Skeletal muscle tissue (tissue), 4 donors: Measurements from ENCODE around the gene PARD3B. TPM values are rescaled to one million over a fixed set of nuclear protein-coding genes. Genes with fewer than 3 reads are reported as not detected.

ENCODE experiments used
- H3K27ac ChIP-seq: one replicate; pipeline ENCODE4 v1.7.0; 2013; ENCODE audit warnings: mild to moderate bottlenecking, low read depth, low read length, inconsistent platforms
- H3K27me3 ChIP-seq, 3 donors: one replicate each; pipeline ENCODE4 v1.7.0; 2013; ENCODE audit warnings: low read length in 3 of 3; ENCODE audit not compliant: control insufficient read depth in 3 of 3, insufficient read depth in 3 of 3
- H3K36me3 ChIP-seq, 3 donors: one replicate each; pipeline ENCODE4 v1.7.0; 2013; ENCODE audit warnings: low read length in 3 of 3; ENCODE audit not compliant: control insufficient read depth in 3 of 3, insufficient read depth in 3 of 3
- H3K4me1 ChIP-seq, 3 donors: one replicate each; pipeline ENCODE4 v1.7.0; 2013; ENCODE audit warnings: low read length in 3 of 3, mild to moderate bottlenecking in 3 of 3; ENCODE audit not compliant: control insufficient read depth in 3 of 3, insufficient read depth in 3 of 3
- H3K4me3 ChIP-seq, 3 donors: one replicate each; pipeline ENCODE4 v1.7.0; 2013; ENCODE audit warnings: low read length in 3 of 3
- H3K9ac ChIP-seq, 3 donors: one replicate each; pipeline ENCODE4 v1.7.0; 2013; ENCODE audit warnings: low read length in 3 of 3, mild to moderate bottlenecking in 3 of 3, moderate library complexity in 2 of 3, low read depth in 1 of 3
- H3K9me3 ChIP-seq, 3 donors: one replicate each; pipeline ENCODE4 v1.7.0; 2013; ENCODE audit warnings: low read length in 3 of 3; ENCODE audit not compliant: control insufficient read depth in 3 of 3
- total RNA-seq: library from RNA; depleted of rRNA; stranded (reverse); fragments of >200 nt; gene quantifications from one replicate; pipeline ENCODE4 v1.2.3, GENCODE V29; 2014
- donor health status: Osteomylitis.

The PARD3B gene
- total RNA-seq, 1 donor from 2014 or later: 19.8 TPM

DNA sequence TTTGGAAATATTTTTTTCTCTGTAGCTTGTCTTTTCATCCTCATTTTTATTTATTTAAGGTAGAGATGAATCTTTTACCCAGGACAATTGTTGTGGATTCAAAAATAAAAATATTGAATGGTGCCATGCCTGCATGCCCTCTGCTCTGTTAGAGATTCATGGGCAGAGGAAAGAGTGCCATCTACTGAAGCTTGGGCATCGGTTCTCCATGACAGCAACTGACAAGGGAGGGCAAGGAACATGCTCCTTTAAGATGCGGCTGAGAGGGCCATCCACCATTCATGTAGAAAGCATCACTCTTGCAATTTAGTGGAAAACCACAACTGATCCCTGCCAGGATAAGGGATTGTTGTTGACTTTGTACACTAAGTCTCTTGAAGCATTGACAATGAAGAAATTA lies 79.9 kb downstream of the PARD3B start:
- Histone ChIP-seq H3K9me3 (no peaks in the 10 kb centered on the region), H3K36me3 (no peaks in the 10 kb centered on the region), H3K9ac (no peak overlapping the region), H3K4me1 (no peaks in the 10 kb centered on the region), H3K27me3 (no peaks in the 10 kb centered on the region), H3K4me3 (no peak overlapping the region), H3K27ac (no peak overlapping the region)

DNA sequence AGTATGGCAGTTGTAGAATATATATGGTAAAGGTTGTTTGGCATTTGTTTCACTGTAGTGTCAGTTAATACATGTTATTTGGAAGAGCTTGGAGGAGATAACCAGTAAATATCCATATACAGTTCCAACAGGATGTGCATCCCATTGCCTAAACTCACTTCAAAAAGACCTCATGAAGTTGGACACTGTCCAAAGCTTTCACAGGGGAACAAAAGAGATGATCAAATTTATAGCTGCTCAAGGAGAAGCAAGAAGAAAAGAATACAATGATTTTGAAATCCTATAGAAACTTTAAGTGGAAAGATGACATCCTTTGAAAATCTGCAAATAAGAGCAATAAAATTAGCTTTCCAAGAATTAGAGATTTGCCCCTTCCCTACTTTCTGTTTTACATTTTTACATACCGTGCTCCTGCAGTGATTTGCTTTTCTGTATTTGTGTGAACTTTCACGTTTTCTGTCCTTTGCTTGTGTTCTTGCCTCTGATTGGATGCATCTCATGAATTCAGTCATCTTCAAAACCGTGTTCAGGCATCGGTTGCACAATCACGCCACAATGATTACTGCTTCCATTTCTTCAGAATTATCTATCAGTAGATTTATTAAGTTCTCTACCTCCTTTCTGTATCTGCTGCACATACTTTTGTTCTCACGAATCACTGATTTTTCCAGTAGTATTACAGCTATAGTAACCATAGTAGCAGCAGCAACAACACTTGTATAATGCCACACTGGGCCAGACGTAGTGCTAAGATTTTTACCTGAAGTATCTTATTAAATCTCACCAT lies 83.8 kb downstream of the PARD3B start:
- Histone ChIP-seq H3K27ac (no peak overlapping the region), H3K36me3 (no peaks in the 10 kb centered on the region), H3K4me1 (no peaks in the 10 kb centered on the region), H3K4me3 (no peak overlapping the region), H3K27me3 (no peaks in the 10 kb centered on the region), H3K9me3 (no peaks in the 10 kb centered on the region), H3K9ac (no peak overlapping the region)

DNA sequence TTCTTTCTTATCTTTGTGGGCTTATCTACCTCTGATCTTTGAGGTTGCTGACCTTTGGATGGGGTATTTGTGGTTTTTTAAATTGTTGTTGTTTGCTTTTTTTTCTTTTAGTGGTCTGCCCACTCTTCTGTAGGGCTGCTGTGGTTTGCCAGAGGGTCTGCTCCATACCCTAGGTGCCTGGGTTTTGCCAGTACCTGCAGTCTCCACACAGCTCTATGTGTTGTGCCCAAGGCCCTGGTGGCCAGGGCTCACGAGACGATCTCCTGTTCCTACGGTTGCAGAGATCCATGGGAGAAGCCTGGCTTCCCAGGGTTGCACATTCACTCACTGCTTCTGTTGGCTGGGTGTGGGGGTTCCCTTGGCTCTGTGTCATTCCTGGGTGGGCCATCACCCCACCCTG lies 87.1 kb downstream of the PARD3B start:
- Histone ChIP-seq H3K27ac (no peak overlapping the region), H3K4me3 (no peak overlapping the region), H3K9ac (no peak overlapping the region), H3K4me1 (no peaks in the 10 kb centered on the region), H3K36me3 (no peaks in the 10 kb centered on the region), H3K27me3 (no peaks in the 10 kb centered on the region), H3K9me3 (no peaks in the 10 kb centered on the region)

DNA sequence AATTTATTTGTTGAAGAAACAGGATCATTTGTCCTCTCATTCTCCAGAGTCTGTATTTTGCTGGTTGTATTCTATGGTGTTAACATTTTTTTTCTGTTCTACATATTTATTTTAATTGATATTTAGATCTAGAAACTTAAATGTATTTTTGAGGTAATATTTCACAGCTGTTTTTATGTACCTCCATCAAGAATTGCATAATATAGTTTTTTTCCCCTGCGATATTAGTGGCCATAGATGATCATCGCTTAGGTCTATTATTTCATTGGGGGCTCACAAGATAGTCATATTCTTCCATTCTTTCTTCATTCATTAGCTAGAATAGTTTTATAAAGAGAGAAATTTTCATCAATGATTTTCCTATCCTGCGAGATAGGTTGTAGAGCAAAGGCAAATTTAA lies 89.3 kb downstream of the PARD3B start:
- no peak overlapping the region for H3K4me3 ChIP-seq
- H3K27me3 ChIP-seq: no peaks in the 10 kb centered on the region
- H3K9ac ChIP-seq: no peak overlapping the region
- H3K4me1 ChIP-seq: no peaks in the 10 kb centered on the region
- H3K36me3 ChIP-seq: no peaks in the 10 kb centered on the region
- H3K27ac ChIP-seq: no peak overlapping the region
- H3K9me3 ChIP-seq: no peaks in the 10 kb centered on the region

DNA sequence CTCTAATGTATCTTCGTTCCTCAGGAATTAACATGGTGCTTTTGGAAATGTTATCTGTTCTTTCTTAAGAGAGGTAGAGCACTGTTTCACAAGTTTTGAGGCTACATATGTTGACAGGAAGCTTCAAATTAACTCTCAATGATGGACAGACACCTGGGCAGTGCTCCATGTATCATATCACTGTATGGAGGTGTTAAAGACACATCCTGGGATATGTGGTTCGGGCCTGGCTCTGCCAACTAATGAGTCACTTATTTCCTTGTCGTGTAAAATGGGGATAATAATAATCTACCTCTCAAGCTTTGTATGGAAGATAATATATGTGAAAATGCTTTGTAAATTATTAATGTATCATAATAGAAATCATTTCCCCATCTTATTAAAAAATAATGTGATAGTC lies 90.2 kb downstream of the PARD3B start:
- Histone ChIP-seq H3K9ac (no peak overlapping the region), H3K4me3 (no peak overlapping the region), H3K9me3 (no peaks in the 10 kb centered on the region), H3K36me3 (no peaks in the 10 kb centered on the region), H3K27ac (no peak overlapping the region), H3K27me3 (no peaks in the 10 kb centered on the region), H3K4me1 (no peaks in the 10 kb centered on the region)

DNA sequence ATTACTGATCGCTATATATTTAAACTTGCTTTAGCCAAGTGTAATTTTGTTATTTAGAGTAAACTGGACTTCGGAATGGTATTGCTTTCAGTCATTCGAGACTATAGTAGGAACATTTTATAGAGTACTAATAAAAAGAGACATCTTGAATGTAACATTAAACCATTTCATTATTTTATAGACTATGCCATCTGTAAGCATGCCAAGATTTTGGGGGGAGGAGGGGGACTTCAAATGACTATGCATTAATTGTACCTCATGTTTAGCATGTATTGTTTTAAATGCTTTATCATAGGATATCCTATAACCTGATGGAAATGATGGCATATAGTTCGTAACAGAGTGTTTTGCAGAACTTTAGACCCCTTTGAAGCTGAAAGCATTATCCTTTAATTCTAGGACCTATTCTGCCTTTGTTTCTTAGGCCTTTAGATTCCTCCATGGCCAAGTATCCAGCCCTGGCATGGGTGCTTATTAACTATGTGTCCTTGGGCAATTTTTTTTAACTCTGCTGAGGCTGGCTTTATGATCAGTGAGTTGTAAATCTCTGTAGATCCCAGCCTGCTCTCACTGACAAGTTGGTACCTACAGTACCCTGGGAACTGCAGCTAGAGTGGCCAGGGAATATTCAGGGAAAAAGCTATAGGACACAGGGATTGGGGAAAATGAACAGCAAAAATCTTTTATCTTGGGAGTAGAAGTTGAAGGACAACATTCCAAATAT lies 93.4 kb downstream of the PARD3B start:
- no peak overlapping the region for H3K4me3 ChIP-seq
- no peaks in the 10 kb centered on the region for H3K27me3 ChIP-seq
- no peaks in the 10 kb centered on the region for H3K4me1 ChIP-seq
- no peak overlapping the region for H3K27ac ChIP-seq
- H3K9ac ChIP-seq: no peak overlapping the region
- H3K9me3 ChIP-seq: no peaks in the 10 kb centered on the region
- H3K36me3 ChIP-seq: no peaks in the 10 kb centered on the region

DNA sequence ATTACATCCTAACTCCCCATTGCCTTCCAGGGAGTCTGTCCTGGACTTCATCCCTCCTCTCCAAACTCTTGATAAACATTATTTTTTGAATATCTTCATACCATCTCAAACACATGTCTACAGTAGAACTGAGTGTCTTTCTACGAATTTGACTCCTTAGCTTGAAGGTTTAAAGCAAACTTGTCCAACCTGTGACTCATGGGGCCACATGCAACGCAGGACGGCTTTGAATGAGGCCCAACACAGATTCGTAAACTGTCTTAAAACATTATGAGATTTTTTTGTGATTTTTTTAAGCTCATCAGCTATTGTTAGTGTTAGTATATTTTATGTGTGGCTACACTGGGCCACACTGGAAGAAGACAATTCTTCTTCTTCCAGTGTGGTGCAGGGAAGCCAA lies 98.1 kb downstream of the PARD3B start:
- no peaks in the 10 kb centered on the region for H3K27me3 ChIP-seq

DNA sequence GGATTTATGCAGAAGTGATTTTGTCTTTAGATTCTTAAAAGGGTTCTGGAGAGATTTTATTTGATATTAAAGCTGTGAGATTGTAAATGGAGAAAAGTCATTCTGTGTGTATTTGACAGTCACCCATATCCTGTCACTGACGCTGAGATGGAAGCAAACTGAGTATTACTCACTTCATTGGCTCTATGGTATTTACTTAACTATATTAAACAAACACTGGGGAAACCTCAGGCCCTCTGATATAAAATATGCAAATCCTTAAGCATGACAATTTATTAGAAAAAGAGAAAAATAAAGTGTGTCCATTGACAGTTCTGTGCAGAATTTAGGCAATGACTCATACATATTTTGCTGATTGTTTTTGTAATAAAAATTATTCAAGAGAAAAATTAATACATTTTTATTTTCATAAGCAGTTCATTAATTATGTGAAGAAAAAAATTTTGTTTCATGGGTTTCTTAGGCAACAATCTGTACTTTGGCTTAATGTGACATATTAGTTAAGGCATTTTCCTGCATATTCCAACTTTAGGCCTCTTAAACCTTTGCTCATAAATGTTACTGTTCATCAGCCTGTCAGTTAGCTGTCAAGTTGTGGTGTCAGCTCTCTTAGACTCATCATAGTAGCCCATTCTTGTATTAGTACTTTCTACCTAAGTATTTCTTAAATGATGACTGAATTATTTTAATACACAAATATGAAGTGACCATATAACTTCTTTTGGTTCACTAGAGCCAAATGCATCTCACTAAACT lies 99.9 kb downstream of the PARD3B start:
- no peak overlapping the region for H3K9ac ChIP-seq

More for the DNA sequence above, 98.1 kb downstream of the PARD3B start:
- Histone ChIP-seq H3K9ac (no peak overlapping the region), H3K4me3 (no peak overlapping the region), H3K9me3 (no peaks in the 10 kb centered on the region), H3K27ac (no peak overlapping the region), H3K36me3 (no peaks in the 10 kb centered on the region), H3K4me1 (no peaks in the 10 kb centered on the region)

DNA sequence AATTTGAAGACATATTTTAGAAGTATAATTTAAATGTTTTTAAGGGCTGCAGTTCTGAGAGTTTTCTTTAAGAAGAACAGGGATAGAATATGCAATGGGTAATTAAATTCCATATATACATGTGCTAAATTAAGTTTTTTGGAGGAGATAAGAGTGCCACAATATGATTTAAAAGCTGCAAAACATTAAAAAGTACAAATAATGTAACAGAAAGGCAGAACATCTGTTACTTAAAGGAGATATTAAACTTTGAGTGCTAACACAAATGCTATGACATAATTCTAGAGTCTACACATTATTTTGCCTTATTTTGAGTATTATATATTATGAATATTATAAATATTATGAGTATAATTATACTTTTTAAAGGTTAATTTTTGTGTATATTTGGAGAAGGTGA lies 102.4 kb downstream of the PARD3B start:
- H3K36me3 ChIP-seq: no peaks in the 10 kb centered on the region
- H3K4me1 ChIP-seq: no peaks in the 10 kb centered on the region
- no peak overlapping the region for H3K4me3 ChIP-seq
- H3K27me3 ChIP-seq: no peaks in the 10 kb centered on the region
- H3K9ac ChIP-seq: no peak overlapping the region
- no peaks in the 10 kb centered on the region for H3K9me3 ChIP-seq
- no peak overlapping the region for H3K27ac ChIP-seq

More for the DNA sequence above, 99.9 kb downstream of the PARD3B start:
- Histone ChIP-seq H3K4me1 (no peaks in the 10 kb centered on the region), H3K4me3 (no peak overlapping the region), H3K36me3 (no peaks in the 10 kb centered on the region), H3K27me3 (no peaks in the 10 kb centered on the region), H3K27ac (no peak overlapping the region), H3K9me3 (no peaks in the 10 kb centered on the region)

DNA sequence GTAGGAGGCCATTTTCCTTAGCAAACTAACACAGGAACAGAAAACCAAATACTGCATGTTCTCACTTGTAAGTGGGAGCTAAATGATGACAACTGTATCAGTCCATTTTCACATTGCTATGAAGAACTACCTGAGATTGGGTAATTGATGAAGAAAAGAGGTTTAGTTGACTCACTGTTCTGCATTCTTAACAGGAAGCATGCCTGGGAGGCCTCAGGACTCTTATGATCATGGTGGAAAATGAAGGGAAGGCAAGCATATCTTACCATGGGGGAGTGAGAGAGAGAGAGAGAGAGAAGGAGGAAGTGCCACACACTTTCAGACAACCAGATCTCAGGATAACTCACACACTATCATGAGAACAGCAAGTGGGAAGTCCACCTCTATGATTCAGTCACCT lies 105.3 kb downstream of the PARD3B start:
- Histone ChIP-seq H3K36me3 (no peaks in the 10 kb centered on the region), H3K9ac (no peak overlapping the region), H3K4me3 (no peak overlapping the region), H3K27ac (no peak overlapping the region), H3K9me3 (no peaks in the 10 kb centered on the region), H3K4me1 (no peaks in the 10 kb centered on the region), H3K27me3 (no peaks in the 10 kb centered on the region)
